ENCODE data around the gene RAB3B.
A peak's percentile ranks its signal among the peaks of the same experiment; 100 is the strongest.

RAB3B gene

DNA sequence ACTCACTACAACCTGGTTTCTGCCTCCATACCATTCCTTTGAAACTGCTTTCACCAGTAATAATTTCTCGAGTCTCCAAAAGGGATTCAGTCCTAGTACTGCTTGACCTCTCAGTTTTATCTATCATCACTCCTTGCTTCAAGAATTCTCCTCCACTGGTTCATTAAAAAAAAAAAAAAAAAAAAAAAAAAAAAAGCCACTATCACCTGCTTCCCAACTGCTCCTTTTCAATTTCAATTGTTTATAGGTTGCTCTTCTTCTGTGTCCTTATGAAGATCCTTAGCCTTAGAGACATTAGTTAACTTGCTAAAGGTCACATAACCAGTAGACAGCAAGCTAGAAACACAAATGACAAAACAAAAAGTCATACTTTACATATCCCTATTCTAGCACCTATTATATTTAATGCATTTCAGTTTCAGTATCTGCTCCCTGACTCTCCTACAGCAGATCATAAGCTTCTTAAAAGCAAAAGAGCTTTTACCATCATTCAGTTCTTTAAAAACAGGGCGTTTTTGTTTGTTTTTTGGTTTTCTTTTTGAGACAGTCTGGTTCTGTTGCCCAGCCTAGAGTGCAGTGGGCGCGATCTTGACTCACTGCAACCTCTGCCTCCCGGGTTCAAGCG is 119.0 kb downstream of the RAB3B start:
- Histone ChIP-seq H3K27ac (no peak overlapping the region), H3K9ac (no peak overlapping the region), H4K20me1 (ENCODE audit: insufficient read depth) (peaks cover 8% of the 10 kb centered on the region; the same call in 1 of the 2 replicates), H3K36me3 (ENCODE audit: insufficient read depth) (no peaks in the 10 kb centered on the region), H3K4me1 (ENCODE audit: low read depth, poor library complexity, severe bottlenecking) (peaks cover 53% of the 10 kb centered on the region), H2AFZ (ENCODE audit: low read depth) (no peak overlapping the region), H3K27me3 (ENCODE audit: insufficient read depth, low read depth) (no peaks in the 10 kb centered on the region), H3K4me2 (no peak overlapping the region), H3K4me3 (IDR thresholded peaks at IDR 0.05; ENCODE audit: insufficient read depth, low read depth, low read length) (no peak overlapping the region), H3K79me2 (ENCODE audit: insufficient read depth, low read depth) (peaks cover 96% of the 10 kb centered on the region)
- TF ChIP-seq, protein P1, sequence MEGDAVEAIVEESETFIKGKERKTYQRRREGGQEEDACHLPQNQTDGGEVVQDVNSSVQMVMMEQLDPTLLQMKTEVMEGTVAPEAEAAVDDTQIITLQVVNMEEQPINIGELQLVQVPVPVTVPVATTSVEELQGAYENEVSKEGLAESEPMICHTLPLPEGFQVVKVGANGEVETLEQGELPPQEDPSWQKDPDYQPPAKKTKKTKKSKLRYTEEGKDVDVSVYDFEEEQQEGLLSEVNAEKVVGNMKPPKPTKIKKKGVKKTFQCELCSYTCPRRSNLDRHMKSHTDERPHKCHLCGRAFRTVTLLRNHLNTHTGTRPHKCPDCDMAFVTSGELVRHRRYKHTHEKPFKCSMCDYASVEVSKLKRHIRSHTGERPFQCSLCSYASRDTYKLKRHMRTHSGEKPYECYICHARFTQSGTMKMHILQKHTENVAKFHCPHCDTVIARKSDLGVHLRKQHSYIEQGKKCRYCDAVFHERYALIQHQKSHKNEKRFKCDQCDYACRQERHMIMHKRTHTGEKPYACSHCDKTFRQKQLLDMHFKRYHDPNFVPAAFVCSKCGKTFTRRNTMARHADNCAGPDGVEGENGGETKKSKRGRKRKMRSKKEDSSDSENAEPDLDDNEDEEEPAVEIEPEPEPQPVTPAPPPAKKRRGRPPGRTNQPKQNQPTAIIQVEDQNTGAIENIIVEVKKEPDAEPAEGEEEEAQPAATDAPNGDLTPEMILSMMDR (conservative IDR thresholded peaks at IDR 0.05; ENCODE audit: low read depth, low read length) = no peak

DNA sequence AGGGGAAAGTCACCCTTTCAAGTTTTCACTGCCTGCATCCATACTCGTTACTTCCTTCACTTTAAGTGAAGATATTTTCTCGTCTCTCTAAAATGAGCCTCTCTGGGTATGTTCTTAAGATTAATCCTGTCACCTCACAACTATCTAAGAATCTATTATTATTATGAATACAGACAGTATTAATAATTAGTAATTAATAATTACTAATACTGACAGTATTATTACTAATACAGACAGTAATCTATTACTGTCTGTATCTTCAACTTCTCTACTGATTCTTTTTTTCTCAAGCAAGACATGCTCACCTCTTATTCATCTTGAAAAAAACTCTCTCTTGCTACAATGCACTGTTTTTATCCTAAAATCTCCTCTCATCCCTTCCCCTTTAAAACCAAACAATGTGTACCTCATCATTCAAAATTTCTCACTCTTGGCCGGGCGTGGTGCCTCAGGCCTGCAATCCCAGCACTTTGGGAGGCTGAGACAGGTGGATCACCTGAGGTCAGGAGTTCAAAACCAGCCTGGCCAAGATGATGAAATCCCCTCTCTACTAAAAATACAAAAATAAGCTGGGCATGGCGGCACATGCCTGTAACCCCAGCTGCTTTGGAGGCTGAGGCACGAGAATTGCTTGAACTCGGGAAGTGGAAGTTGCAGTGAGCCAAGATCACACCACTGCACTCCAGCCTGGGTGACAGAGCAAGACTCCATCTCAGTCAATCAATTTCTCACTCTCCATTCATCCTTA is 119.7 kb downstream of the RAB3B start:
- Histone ChIP-seq H3K79me2 (ENCODE audit: insufficient read depth, low read depth) (peaks cover 96% of the 10 kb centered on the region), H2AFZ (ENCODE audit: low read depth) (no peak overlapping the region), H3K27ac (no peak overlapping the region), H3K36me3 (ENCODE audit: insufficient read depth) (no peaks in the 10 kb centered on the region), H3K27me3 (ENCODE audit: insufficient read depth, low read depth) (no peaks in the 10 kb centered on the region), H3K9ac (no peak overlapping the region), H4K20me1 (ENCODE audit: insufficient read depth) (peaks cover 8% of the 10 kb centered on the region; the same call in 1 of the 2 replicates), H3K4me3 (IDR thresholded peaks at IDR 0.05; ENCODE audit: insufficient read depth, low read depth, low read length) (no peak overlapping the region), H3K4me2 (no peak overlapping the region), H3K4me1 (ENCODE audit: low read depth, poor library complexity, severe bottlenecking) (peaks cover 48% of the 10 kb centered on the region)
- TF ChIP-seq, protein P1 (conservative IDR thresholded peaks at IDR 0.05; ENCODE audit: low read depth, low read length) = no peak

DNA sequence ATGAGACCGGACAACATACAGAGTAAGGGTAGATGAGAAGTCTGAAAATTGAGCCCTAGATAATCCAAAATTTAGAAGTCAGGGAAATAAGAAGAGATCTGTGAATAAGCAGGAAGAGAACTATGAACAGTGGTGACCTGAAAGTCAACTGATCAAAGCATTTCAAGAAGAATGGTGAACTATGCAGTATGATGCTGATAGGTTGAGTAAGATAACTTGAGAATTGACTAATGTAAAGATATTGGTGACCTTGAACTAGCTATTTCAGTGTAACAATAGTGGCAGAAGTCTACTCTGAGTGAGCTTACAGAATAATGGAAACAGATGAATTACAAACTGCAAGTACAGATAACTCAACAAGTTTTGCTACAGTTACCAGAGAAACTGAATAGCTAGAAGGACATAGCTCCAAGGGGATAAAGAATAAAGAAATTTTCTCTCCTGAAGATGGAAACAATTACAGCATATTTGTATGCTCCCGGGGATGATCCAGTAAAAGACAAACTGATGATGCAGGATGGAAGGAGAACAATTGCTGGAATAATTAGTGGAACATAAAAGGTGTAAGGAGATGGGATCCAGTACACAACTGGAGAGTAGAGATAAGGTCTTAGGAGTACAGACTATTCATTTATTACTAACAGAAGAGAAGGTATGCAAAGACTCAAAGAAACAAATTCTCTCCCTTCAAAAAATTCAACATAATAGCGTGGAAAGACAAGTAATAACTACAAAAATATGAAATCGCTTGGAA is 122.8 kb downstream of the RAB3B start:
- Histone ChIP-seq H3K27ac (no peak overlapping the region), H3K4me3 (IDR thresholded peaks at IDR 0.05; ENCODE audit: insufficient read depth, low read depth, low read length) (no peak overlapping the region), H3K4me2 (no peak overlapping the region), H4K20me1 (ENCODE audit: insufficient read depth) (peaks cover 12% of the 10 kb centered on the region), H2AFZ (ENCODE audit: low read depth) (no peak overlapping the region), H3K27me3 (ENCODE audit: insufficient read depth, low read depth) (no peaks in the 10 kb centered on the region), H3K9ac (no peak overlapping the region), H3K4me1 (ENCODE audit: low read depth, poor library complexity, severe bottlenecking) (peaks cover 53% of the 10 kb centered on the region), H3K79me2 (ENCODE audit: insufficient read depth, low read depth) (peaks cover 94% of the 10 kb centered on the region), H3K36me3 (ENCODE audit: insufficient read depth) (no peaks in the 10 kb centered on the region; the same call in 1 of the 2 replicates)
- TF ChIP-seq, protein P1 (conservative IDR thresholded peaks at IDR 0.05; ENCODE audit: low read depth, low read length) = no peak

DNA sequence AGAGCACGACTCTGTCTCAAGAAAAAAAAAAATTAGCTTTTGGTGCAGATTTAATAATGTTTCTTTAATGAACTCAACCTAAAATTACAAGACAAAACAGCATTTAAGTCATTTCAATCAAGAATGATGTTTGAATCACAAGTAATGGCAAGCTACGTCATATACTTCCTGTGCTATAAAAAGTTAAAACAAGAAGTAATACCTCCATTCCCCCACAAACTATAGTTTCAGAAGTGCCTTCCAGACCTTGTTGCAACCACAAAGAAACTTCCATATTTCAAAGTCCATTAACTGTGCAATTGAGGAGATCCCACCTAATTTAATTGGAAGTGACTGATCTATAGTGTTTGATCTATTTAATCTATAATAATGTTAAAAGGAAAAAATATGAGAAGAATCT is 127.1 kb downstream of the RAB3B start:
- peaks cover 45% of the 10 kb centered on the region for H3K4me1 ChIP-seq (ENCODE audit: low read depth, poor library complexity, severe bottlenecking)
- H3K36me3 ChIP-seq (ENCODE audit: insufficient read depth) = no peaks in the 10 kb centered on the region; the same call in 1 of the 2 replicates
- H3K27ac ChIP-seq = peak overlapping the region; percentile 26; the same call in 1 of the 2 replicates
- H3K4me2 ChIP-seq = peak overlapping the region; percentile 75
- H3K79me2 ChIP-seq (ENCODE audit: insufficient read depth, low read depth) = peaks cover 80% of the 10 kb centered on the region
- peak overlapping the region; percentile 76 for H3K4me3 ChIP-seq (IDR thresholded peaks at IDR 0.05; ENCODE audit: insufficient read depth, low read depth, low read length)
- H3K9ac ChIP-seq = no peak overlapping the region
- peaks cover 9% of the 10 kb centered on the region; the same call in 1 of the 2 replicates for H4K20me1 ChIP-seq (ENCODE audit: insufficient read depth)
- H3K27me3 ChIP-seq (ENCODE audit: insufficient read depth, low read depth) = no peaks in the 10 kb centered on the region
- TF ChIP-seq, protein P1 (conservative IDR thresholded peaks at IDR 0.05; ENCODE audit: low read depth, low read length) = no peak
- no peak overlapping the region for H2AFZ ChIP-seq (ENCODE audit: low read depth)

Measured in KMS-11 (cell line).